ENCODE data around the gene CLCF1.

The CLCF1 gene

DNA sequence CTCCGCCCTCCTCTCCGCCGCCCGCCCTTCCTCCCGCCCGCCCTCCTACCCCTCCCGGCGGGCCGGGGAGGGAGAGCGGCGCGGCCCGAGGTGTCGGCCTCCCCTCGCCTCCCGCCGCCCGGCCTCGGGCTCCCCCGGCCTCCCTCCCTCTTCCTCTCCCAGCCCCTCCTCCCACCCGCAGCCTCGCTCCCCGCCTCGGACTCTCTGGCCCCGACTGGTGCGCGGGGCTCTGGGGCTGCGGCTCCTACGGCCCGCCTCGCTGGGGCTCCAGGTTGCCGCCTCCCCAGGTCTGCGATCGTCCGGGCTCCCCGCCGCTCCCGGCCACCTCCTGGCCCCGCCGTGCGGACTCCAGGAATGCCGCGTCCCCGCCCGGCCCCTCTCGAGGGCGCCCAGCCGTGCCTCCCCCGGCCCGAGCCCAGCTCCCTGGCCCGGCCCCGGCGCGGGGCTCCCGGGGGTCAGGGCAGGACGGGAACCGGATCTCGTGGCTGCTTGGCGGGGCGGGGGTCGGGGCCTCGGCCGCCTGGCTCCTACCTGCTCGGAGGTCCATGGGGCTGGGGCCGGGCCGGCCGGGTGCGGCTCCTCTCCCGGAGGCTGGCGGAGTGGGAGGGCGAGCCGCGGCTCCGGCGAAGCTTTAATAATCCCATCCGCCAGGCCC, at the start of gene CLCF1:
Gene CLCF1, minus strand, starts transcription at position 606 of the 655 bp plus-strand sequence. Its CDS starts 59 bp downstream, at position 547.
- DNase-seq: no peak

DNA sequence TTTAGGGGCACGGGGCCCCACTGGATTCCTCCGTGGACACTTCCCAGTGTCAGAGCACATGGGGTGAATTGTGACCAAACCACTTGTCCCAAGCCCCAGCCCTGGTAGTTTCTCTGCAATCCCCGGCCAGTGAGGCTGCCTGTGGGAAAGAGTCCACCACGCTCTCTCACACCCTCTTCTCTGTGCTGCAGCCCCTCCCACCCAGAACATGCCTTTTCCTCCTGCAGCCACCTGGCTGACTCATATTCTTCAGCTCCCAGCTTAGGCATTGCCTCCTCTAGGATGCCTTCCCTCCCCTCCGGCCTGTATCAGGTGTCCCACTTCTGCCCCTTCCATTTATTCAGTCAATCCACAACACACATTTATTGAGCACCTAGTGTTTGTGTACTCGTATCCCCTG, 49.5 kb upstream of the CLCF1 start:
- DNase-seq: no peak

DNA sequence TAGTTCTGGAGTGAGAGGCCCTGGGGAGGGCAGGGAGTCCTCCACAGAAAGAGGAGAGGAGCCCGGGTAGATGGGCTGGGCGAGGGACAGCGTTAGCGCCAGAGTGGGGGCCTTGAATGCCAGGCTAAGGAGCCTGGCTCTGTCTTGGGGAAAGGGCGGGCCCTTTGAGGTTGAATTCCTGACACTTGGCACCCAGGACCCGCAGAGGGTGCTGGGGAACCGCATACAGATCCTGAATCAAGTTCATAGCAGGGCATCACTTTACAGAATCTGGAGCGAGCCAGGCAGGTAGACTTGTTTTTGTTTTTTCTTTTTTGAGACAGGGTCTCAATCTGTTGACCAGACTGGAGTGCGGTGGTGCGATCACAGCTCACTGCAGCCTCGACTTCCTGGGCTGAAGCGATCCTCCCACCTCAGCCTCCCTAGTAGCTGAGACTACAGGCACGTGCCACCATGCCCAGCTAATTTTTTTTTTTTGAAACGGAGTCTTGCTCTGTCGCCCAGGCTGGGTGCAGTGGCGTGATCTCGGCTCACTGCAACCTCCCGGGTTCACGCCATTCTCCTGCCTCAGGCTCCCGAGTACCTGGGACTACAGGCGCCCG, 48.1 kb upstream of the CLCF1 start:
- no peak for DNase-seq

DNA sequence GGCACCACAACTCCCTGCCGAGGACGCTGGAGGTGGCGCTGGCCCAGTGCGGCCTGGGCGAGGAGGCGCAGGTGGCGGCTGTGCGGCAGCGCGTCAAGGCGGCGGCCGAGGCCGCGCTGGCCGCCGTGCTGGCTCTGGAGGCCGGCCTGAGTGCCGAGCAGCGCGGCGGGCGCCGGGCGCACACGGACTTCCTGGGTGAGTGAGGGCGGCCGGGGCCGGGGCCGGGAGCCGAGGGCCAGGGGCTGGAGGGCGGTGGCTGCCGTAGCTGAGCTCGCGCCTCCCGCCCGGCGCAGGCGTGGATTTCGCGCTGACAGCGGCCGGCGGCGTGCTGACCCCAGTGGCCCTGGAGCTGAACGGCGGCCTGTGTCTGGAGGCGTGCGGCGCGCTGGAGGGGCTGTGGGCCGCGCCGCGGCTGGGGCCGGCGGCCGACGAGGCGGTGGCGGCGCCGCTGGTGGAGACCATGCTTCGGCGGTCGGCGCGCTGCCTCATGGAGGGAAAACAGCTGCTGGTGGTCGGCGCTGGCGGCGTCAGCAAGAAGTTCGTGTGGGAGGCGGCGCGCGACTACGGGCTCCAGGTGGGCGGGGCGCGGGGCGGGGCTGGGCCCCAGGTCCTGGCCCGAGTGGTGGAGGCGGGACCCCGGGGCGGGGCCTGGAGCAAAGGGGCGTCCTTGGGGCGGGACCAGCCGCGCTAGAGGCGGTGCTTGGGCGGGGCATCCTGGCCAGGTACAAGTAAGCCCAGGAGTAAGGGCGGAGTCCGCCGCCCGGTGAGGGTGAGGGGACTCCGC, 47.4 kb upstream of the CLCF1 start:
- DNase-seq: peak; percentile 96

DNA sequence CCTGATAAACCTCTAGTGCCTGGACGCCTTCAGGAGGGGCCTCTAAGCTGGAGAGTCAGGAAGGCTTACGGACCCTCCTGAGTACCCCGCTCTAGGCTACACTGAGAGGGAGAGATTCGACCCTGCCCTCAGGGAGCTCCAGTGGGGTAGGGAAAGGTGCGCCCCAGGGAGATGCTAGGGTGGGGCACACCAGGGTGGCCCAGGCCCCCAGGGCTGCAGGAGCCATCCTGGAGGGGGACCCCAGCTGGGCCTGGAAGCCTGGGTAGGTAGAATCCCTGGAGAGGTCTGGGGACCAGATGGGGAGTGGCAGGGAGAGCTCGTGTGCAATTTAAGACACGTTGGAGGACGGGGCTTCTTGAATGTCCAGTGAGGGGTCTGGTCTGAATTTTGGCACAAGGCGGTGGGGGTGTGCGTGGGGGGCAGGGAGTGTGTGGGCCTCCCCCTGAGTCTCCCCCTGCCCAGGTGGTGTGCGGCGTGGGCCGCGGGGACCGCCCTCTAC, 46.8 kb upstream of the CLCF1 start:
- no peak for DNase-seq

DNA sequence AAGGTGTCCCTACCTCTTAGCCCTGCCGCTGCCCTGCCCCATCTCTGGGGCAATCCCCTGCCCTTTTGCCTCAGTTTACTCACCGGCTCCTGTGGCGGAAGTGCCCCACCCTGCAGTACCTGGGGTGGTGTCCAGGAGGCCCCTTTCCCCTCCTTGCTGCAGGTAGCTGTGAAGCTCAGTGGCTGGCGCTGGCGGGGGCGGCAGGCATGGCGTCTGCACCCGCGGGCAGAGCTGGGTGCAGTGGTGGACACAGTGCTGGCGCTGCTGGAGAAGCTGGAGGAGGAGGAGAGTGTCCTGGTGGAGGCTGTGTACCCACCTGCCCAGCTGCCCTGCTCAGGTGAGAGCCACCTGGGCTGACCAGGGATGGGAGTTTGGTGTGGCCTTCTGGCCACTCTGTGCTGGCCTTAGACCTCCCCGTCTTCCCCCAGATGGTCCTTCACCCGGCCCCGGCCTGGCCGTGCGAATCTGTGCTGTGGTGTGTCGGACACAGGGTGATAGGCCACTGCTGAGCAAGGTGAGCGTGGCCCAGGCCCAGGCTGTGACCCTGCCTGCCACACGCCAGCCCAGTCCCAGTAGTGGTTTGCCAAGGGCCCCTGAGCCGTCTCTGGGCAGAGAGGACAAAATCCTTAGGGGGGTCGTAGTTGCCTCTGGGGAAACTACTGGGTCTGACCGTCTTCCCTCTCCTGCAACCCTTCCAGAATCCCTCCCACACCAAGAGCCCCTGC, 46.1 kb upstream of the CLCF1 start:
- DNase-seq: no peak

DNA sequence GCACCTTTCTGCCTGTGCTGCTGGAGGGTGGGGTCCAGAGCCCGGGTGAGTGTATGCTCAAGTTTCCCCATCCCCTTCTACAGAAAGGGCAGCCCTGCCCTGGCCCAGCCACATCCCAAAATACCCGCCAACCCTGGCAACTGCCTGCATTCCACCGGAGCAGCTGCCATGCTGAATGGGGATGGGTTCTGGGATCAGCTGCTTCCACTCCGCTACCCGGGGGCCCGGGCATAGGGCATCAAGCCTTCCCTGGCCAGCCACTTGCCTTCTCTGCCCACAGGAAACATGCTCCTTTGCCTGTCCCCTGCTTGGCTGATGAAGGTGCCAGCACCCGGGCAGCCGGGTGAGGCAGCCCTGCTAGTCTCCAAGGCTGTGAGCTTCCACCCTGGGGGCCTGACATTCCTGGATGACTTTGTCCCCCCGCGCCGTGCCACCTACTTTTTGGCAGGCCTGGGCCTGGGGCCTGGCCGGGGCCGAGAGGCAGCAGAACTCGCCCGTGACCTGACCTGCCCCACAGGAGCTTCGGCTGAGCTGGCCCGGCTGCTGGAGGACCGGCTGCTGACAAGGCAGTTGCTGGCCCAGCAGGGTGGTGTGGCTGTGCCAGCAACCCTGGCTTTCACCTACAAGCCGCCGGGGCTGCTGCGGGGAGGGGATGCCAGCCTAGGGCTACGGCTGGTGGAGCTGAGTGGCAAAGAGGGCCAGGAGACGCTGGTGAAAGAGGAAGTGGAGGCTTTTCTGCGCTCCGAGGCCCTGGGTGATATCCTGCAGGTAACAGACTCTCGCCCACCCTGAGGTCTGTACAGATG, 45.3 kb upstream of the CLCF1 start:
- no peak for DNase-seq

DNA sequence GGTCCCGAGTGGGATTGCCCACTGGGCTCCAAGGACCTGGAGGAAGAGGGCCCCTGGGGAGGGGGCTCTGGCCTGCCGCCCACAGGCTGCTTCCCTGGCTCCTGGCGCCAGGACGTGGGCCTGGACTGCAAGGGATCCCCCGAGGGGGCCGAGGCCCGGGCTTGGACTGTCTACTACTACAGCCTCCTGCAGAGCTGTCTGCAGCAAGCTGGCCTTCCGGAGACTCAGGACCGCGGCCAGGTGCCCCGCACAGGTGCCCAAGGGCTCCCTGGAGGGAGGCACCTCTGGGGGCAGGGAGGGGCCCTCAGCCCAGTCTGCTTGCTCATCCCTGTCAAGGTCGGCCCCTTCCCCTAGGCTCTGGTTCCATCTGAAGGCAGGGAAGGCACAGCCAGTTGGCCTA, 44.0 kb upstream of the CLCF1 start:
- no peak for DNase-seq

DNA sequence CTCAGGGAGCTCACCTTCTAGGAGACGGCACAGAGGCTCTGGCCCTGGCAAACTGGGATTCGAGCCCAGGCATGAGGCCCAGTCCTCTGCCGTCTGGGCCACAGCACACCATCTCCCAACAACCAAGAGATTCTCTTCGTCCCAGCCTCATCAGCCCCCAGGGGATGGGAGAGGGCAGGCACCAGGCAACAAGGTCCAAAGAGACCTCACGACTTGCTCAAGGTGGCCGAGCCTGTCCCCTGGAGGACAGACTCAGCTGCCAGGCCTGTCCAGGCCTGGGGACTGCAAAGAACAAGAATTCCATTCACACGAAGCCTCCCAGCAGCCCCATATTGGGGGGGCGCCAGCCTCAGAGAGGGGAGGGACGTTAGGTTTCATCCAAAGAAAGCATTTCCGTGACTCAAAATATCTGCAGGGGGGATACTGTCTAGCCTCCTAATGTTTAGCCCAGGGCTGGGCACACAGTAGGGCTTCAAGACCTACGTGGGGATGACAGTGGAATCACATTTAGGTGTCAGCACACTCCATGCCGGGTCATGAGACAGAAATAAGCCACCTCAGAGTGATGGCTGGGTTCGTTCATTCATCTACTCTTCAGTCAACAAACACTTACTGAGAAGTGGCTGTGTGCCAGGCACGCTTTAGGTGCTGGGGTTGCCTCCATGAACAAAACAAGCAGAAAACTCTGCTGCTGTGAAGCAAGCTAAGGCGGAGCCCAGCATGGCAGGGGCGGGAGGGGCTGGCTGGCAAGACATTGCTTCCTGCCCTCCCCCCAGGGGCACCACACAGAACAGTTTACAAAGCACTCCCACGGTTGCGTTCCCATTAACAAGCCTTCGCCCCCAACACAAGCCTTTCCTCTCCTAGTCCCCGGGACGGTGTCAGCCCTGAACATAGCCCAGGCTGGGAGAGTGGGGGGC, 43.3 kb upstream of the CLCF1 start:
- DNase-seq: peak; percentile 94

DNA sequence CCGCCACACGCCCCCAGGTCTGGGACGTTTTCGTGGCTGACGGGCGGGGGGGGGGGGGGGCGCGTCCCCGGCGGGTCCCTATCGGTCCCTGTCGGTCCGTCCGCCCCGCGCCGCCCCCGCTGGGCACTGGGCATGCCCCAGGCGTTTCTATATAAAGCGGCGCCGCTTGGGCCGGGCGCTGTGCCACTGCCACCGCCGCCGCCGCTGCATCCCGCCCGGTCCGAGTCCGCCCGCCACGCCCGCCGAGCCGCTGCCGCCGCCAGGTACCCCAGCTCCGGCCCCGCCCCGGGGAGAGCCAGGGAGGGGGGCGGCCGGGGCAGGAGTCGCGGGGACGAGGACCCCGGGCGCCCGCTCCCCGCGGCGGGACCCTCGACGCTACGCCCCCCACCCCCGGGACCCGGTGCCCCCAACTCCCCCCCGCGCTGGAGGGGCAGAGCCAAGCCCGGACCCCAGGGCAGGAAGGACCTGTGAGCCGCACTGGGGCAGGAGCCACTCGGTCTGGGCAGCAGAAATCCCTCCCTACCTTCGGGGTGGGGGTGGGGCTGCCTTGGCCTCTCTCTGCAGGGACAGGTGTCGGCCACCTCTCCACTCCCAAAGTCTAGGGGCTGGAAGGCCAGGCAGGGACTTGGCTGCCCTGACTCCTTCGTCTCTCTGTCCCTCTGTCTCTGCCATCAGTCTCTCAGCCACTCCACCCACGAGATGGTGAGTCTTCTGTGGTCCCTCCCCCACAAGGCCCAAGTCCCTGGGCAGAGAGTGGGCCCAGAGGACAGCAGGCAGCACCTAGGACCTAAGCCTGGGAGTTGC, 42.3 kb upstream of the CLCF1 start, which contains the start of gene CARNS1:
Gene CARNS1, plus strand, starts transcription at position 178 of the 804 bp plus-strand sequence. Its CDS starts 522 bp downstream, at position 700.
- no peak for DNase-seq

DNA sequence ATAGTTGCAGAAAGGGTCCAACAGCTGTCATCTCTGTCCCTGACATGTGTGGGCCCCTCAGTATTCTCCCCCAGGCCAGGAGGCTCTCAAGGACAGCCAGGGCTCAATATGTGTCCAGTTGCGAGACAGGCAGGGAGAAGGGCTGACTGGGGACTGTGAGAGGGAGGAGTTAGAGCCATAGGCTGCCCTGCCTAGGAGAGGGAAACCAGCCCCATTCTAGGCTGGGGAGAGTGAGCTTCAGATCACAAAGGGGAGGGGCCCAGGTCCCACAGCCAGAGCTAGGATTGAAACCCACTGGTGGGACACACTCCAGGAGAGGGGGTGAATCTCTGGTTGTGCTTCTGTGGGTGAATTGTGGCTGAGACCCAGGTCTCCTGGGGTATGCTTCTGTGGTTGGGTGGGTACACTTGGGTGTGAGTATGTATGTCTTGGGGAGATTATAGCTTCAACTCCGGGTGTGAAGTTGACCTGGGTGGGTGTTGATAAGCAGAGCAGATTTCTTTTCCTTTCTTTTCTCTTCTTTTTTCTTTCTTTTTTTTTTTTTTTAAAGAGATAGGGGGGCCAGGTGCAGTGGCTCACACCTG, 40.0 kb upstream of the CLCF1 start:
- no peak for DNase-seq

DNA sequence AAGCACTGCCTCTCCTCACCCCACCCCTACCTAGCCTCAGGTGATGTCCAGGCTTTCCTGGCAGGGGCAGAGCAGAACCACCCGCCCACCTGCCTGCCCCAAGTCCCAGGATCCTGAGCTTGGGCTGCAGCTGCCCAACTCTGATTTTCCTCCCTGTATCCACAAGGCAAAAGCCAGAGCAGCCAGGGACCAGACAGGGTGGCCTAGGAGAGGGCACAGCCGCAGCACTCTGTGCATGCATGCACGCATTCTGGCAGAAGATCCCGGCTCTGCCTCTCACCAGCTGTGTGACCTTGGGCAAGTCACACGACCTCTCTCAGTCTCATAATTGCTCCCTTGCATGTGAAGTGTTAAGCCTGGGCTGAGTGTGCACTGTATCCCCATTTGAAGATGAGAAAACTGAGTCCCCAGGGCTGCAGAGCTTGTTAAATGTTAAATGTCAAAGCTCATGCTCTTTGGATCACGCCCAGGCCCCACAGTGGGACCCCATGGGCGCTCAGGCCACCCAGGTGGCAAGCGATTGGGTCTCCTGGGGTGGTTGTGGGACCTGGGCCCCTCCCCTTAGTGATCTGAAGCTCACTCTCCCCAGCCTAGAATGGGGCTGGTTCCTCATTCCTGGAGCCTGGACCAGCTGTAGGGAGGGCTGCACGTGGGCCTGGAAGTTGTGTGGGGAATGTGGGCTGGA, 39.2 kb upstream of the CLCF1 start:
- no peak for DNase-seq

DNA sequence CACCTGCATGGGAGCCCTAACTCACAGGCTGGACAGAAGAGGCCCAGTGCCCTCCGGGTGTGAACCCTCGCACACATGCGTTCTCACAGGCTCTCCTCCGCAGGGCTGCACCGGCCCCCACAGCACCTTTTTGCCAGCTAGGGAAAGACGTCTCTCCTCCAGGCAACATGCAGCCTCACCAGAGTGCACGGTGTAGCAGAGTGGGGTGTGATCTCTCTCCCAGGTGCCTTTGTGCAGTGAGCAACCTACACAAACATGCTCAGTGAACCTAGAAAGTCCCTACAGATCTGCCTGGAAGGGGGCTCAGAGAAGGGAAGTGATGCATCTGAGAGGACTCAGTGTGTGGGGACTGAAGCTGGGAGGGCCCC, 38.4 kb upstream of the CLCF1 start:
- DNase-seq: no peak

DNA sequence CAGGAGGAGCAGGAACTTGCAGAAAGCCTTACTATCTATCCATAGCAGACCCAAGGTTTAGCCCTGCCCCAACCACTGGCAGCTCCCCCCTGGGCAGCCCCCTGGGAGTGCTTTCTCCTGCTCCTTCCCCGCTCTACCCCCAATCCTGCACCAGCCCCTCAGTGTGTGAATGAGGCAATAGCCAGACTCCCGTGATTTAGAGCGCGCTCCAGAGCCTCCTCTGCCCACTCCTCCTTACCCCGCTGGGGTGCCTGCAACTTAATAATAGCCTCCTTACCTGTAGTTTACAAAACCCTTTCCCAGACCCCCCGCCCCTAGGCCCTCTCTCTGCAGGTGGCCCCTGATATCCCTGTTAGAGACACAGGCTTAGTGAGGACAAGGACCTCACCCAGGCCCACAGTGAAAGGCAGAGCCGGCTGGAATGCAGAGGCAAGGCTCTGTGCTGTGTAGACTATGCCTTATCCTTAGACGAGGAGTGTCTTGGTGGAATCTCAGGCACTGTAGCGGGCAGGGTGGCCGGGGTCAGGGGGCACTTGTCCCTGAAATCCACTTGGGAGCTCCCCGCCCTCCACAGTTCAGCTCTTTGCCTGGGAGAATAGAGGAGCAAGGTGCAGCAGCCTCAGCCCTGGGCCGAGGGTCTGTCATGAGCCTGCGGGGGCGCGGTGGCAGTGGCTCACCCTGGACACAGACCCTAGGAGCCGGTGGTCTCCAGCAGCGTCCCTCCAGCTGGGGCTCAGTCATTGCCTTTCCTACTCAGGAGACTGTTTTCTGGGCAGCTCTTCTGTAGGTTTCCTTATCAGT, 37.8 kb upstream of the CLCF1 start:
- DNase-seq: no peak

DNA sequence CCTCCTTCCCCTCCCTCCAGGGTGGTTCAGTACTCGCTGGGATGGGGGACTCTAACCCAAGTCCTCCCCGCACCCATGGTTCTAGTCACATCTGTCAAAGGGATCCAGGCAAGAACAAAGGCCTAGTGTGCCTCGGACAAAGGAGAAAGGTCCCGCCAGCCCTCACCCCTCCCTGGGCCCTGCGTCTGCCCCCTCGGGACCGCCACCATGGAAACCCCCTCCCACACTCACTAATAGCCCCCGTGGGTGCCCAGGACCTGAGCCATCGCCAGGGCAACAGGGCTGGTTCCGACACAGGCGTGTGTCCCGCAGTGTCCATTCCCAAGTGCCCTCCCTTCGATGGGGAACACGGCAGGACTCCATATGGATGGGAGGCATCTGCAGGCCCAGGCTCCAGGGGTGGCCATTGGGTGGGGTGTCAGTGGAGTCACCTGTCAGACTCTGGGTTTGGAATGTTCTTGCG, 37.0 kb upstream of the CLCF1 start:
- no peak for DNase-seq

DNA sequence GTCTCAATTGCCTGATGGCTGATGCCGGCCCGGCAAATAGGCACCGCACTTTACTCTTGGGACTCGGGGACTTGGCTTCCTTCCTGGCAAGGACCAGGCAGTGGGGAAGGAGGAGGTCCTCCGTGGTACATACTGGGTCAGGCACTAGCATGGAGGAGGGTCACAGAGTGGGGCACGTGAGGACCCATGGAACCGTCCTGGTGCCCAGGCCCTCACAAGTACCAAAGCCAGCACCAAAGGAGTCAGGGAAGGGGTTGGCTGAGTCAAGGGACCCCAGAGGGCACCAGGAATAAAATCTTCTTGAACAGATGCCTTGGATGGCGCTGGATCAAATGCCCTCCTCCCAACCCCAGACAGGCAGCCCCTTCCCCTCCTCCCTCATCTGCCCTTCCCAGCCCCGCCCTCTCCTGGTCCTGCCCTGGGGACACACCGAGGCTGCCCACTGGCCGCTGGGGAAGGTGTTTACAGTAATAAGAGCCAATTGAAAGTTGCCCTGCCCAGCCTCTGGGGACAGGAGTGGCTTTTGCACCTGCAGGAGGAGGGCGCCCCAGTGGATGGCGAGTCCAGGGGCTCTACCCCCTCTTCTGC, 36.5 kb upstream of the CLCF1 start:
- DNase-seq: no peak

DNA sequence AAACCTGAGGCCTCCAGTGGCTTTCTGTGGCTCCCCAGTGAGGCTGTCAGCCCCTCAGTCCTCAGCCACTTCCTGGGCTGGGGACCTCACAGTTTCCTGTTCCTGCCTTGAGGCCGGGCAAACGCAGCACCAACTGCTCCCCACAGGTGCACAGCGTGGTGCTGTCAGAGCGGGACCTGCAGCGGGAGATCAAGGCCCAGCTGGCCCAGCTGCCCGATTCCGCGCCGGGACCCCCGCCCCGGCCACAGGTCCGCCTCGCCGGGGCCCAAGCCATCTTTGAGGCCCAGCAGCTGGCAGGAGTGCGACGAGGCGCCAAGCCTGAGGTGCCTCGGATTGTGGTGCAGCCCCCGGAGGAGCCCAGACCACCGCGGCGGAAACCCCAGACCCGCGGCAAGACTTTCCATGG, 35.9 kb upstream of the CLCF1 start:
- DNase-seq: peak; percentile 77
